ENCODE measurements around the gene POTEC. TPM values are rescaled to one million over a fixed set of nuclear protein-coding genes. Genes with fewer than 3 reads are reported as not detected.

Gene POTEC
- total RNA-seq, 1 donor from 2014 or later: not detected

Other genes with a start within 250 kb of the POTEC start
- not detected for gene ANKRD30B, start 204.6 kb upstream of the POTEC start, total RNA-seq